Ovary (tissue), 3 donors: ENCODE measurements around the gene PLK1.

Source experiments
- POLR2A ChIP-seq: fragments of 450-650 bp; IDR thresholded peaks from one replicate; pipeline ENCODE4 v1.6.1; 2017; ENCODE audit warnings: antibody characterized with exemption, mild to moderate bottlenecking, moderate library complexity
- TF ChIP-seq, protein P1 (sequence below), 3 donors: fragments of 450-650 bp in 2 of 3; fragments of 200-600 bp in 1 of 3; IDR thresholded peaks; one replicate each; pipeline versions ENCODE4 v1.5.1 to v1.8.0; 2016 to 2022; ENCODE audit warnings: antibody characterized with exemption in 3 of 3, mild to moderate bottlenecking in 1 of 3
- donor health status: DM: no; HTN: no; CAD: no.

DNA sequence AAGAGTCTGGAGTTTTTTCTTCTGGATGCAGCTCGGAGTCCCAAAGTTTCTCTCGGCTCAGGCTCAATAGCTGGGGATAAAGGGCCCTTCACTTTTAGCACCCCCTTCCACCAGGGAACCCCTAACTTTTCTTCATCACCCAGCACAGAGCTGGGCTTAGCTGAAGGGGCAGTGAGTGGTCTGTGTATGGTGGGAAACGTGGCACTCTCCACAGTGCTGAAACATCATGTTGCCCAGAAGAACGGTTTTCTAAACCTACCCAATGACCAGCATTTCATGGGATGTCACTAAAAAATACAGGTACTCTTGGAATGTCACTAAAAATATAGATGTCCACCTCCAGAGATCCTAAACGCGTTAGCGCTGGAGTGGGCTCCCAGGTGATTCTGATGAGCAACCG lies 22.4 kb downstream of the PLK1 start:
- TF ChIP-seq POLR2A = no peak
- TF ChIP-seq, protein P1, sequence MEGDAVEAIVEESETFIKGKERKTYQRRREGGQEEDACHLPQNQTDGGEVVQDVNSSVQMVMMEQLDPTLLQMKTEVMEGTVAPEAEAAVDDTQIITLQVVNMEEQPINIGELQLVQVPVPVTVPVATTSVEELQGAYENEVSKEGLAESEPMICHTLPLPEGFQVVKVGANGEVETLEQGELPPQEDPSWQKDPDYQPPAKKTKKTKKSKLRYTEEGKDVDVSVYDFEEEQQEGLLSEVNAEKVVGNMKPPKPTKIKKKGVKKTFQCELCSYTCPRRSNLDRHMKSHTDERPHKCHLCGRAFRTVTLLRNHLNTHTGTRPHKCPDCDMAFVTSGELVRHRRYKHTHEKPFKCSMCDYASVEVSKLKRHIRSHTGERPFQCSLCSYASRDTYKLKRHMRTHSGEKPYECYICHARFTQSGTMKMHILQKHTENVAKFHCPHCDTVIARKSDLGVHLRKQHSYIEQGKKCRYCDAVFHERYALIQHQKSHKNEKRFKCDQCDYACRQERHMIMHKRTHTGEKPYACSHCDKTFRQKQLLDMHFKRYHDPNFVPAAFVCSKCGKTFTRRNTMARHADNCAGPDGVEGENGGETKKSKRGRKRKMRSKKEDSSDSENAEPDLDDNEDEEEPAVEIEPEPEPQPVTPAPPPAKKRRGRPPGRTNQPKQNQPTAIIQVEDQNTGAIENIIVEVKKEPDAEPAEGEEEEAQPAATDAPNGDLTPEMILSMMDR (IDR thresholded peaks at IDR 0.05) = no peak
